Naive thymus-derived CD4-positive, alpha-beta T cell (primary cell): ENCODE data around the gene PKHD1. TPM values are rescaled to one million over a fixed set of nuclear protein-coding genes. Genes with fewer than 3 reads are reported as not detected.

Experiments used
- ATAC-seq: fragments of 150-1000 bp; cut with Tn5 transposase; 2 replicates; pipeline ENCODE4 v1.10.0; 2021; ENCODE audit warnings: mild to moderate bottlenecking, moderate library complexity
- CTCF ChIA-PET: fragments of 350-600 bp; sonication (Branson Sonifier 250); formaldehyde crosslinking; loops from one replicate; lab custom pipeline; 2021; ENCODE audit warnings: antibody characterized with exemption; lab: Charles Lee
- POLR2A ChIA-PET: fragments of 350-600 bp; sonication (Branson Sonifier 250); formaldehyde crosslinking; loops from one replicate; lab custom pipeline; 2021; ENCODE audit warnings: antibody characterized with exemption, inconsistent platforms; lab: Charles Lee
- DNase-seq, 9 donors: peaks; one replicate each; pipeline versions ENCODE4 v3.0.0 to v3.0.0-alpha.2; 2020 to 2022; ENCODE audit warnings: mixed read lengths in 1 of 9
- H3K27ac ChIP-seq: one replicate; pipeline ENCODE4 v1.7.0; 2013; ENCODE audit warnings: mild to moderate bottlenecking, low read depth, low read length, moderate library complexity
- H3K27me3 ChIP-seq, 2 donors: one replicate each; pipeline ENCODE4 v1.7.0; 2013; ENCODE audit warnings: low read length in 2 of 2, mild to moderate bottlenecking in 2 of 2, moderate library complexity in 2 of 2; ENCODE audit not compliant: control insufficient read depth in 2 of 2, insufficient read depth in 2 of 2
- H3K36me3 ChIP-seq, 3 experiments: 1 replicate in 2 of 3; 2 replicates in 1 of 3; pipeline ENCODE4 v1.7.0; 2013; ENCODE audit warnings: low read length in 3 of 3, mild to moderate bottlenecking in 3 of 3, moderate library complexity in 1 of 3; ENCODE audit not compliant: insufficient read depth in 3 of 3, control insufficient read depth in 2 of 3
- H3K4me1 ChIP-seq, 2 donors: one replicate each; pipeline ENCODE4 v1.7.0; 2013; ENCODE audit warnings: low read length in 2 of 2, mild to moderate bottlenecking in 2 of 2, moderate library complexity in 1 of 2; ENCODE audit not compliant: control insufficient read depth in 2 of 2, insufficient read depth in 2 of 2
- H3K4me3 ChIP-seq: 2 replicates; pipeline ENCODE4 v1.7.0; 2013; ENCODE audit warnings: mild to moderate bottlenecking, low read length
- H3K9me3 ChIP-seq, 3 experiments: 1 replicate in 2 of 3; 2 replicates in 1 of 3; pipeline ENCODE4 v1.7.0; 2013; ENCODE audit warnings: low read length in 3 of 3; ENCODE audit not compliant: control insufficient read depth in 2 of 3
- H3K27ac Mint-ChIP-seq, 9 donors: one replicate each; pipeline ENCODE4 v1.8.0; 2020 to 2022; ENCODE audit warnings: mixed read lengths in 9 of 9, mild to moderate bottlenecking in 8 of 9, moderate library complexity in 5 of 9, inconsistent platforms in 2 of 9
- H3K27me3 Mint-ChIP-seq, 5 donors: one replicate each; pipeline ENCODE4 v1.8.0; 2021 to 2022; ENCODE audit warnings: mixed read lengths in 5 of 5, mild to moderate bottlenecking in 1 of 5
- H3K36me3 Mint-ChIP-seq, 5 donors: one replicate each; pipeline ENCODE4 v1.8.0; 2020 to 2022; ENCODE audit warnings: mixed read lengths in 5 of 5, mild to moderate bottlenecking in 3 of 5, inconsistent platforms in 1 of 5
- H3K4me1 Mint-ChIP-seq, 7 donors: one replicate each; pipeline ENCODE4 v1.8.0; 2020 to 2022; ENCODE audit warnings: mixed read lengths in 7 of 7, mild to moderate bottlenecking in 3 of 7, inconsistent platforms in 1 of 7
- H3K4me3 Mint-ChIP-seq, 10 donors: one replicate each; pipeline ENCODE4 v1.8.0; 2020 to 2022; ENCODE audit warnings: mild to moderate bottlenecking in 10 of 10, mixed read lengths in 10 of 10, moderate library complexity in 6 of 10, inconsistent platforms in 2 of 10
- H3K9me3 Mint-ChIP-seq, 11 donors: one replicate each; pipeline ENCODE4 v1.8.0; 2020 to 2022; ENCODE audit warnings: mixed read lengths in 11 of 11, mild to moderate bottlenecking in 4 of 11, inconsistent platforms in 1 of 11, moderate library complexity in 1 of 11
- intact Hi-C, 2 donors: fragments of 100-400 bp; cut with micrococcal nuclease; formaldehyde crosslinking; loops; one replicate each; pipeline ENCODE4 v1.15.1; 2023
- polyA plus RNA-seq, 2 donors: library from polyadenylated mRNA; unstranded; fragments of 300-500 nt; fragmentation: Illumina TruSeq; gene quantifications; one replicate each; pipeline ENCODE4 v1.2.3, GENCODE V29; 2021
- total RNA-seq, 6 experiments: library from RNA in 5 of 6; stranded (reverse) in 5 of 6; gene quantifications; 1 replicate in 5 of 6; 2 replicates in 1 of 6; pipeline ENCODE4 v1.2.3 and lab custom pipeline; 2021 to 2026

Gene PKHD1
- total and polyA plus RNA-seq, 7 experiments from 2014 or later = not detected

- POLR2A ChIA-PET = no interaction called here
- no peaks in the 10 kb centered on the region for H3K36me3 Mint-ChIP-seq
- H3K9me3 Mint-ChIP-seq = peaks cover 0 to 1% (median 0%) of the 10 kb centered on the region in 11 donors
These were observed 244.5 kb downstream of the PKHD1 start for GRCh38 chr6:51842804-51843378.

GRCh38 chr6:51842061-51842803, 245.2 kb downstream of the PKHD1 start:
- Mint-ChIP-seq H3K4me3 (no peak overlapping the region), H3K36me3 (no peaks in the 10 kb centered on the region), H3K27ac (no peak overlapping the region), H3K27me3 (peaks cover 0 to 7% (median 3%) of the 10 kb centered on the region in 5 donors), H3K4me1 (no peaks in the 10 kb centered on the region), H3K9me3 (peaks cover 0 to 1% (median 0%) of the 10 kb centered on the region in 11 donors)
- H3K27me3 ChIP-seq = no peaks in the 10 kb centered on the region
- H3K27ac ChIP-seq = no peak overlapping the region
- CTCF ChIA-PET = no interaction called here
- intact Hi-C loops = no loop called here
- H3K9me3 ChIP-seq = no peaks in the 10 kb centered on the region
- H3K4me3 ChIP-seq = no peak overlapping the region
- no peaks in the 10 kb centered on the region for H3K4me1 ChIP-seq
- no peaks in the 10 kb centered on the region for H3K36me3 ChIP-seq
- POLR2A ChIA-PET = no interaction called here
- ATAC-seq (no peak), DNase-seq (no peak)

More at GRCh38 chr6:51842804-51843378, 244.5 kb downstream of the PKHD1 start:
- H3K9me3 ChIP-seq = no peaks in the 10 kb centered on the region
- no peak overlapping the region for H3K27ac ChIP-seq
- Mint-ChIP-seq H3K4me3 (no peak overlapping the region), H3K27me3 (peaks cover 0 to 7% (median 3%) of the 10 kb centered on the region in 5 donors), H3K4me1 (no peaks in the 10 kb centered on the region), H3K27ac (no peak overlapping the region)
- no peaks in the 10 kb centered on the region for H3K36me3 ChIP-seq
- intact Hi-C loops = no loop called here
- DNase-seq = no peak
- H3K27me3 ChIP-seq = no peaks in the 10 kb centered on the region
- ATAC-seq = no peak
- H3K4me3 ChIP-seq = no peak overlapping the region
- CTCF ChIA-PET = no interaction called here
- H3K4me1 ChIP-seq = no peaks in the 10 kb centered on the region

- H3K36me3 Mint-ChIP-seq = no peaks in the 10 kb centered on the region
- no peak for DNase-seq
- no peaks in the 10 kb centered on the region for H3K9me3 ChIP-seq
- ATAC-seq = no peak
- H3K27ac Mint-ChIP-seq = no peak overlapping the region
- no peak overlapping the region for H3K4me3 Mint-ChIP-seq
- H3K27me3 Mint-ChIP-seq = peaks cover 0 to 7% (median 3%) of the 10 kb centered on the region in 5 donors
- no peak overlapping the region for H3K4me3 ChIP-seq
- H3K4me1 Mint-ChIP-seq = no peaks in the 10 kb centered on the region
- H3K36me3 ChIP-seq = no peaks in the 10 kb centered on the region
- H3K27ac ChIP-seq = no peak overlapping the region
- intact Hi-C loops = no loop called here
- POLR2A ChIA-PET = no interaction called here
- H3K9me3 Mint-ChIP-seq = peaks cover 0 to 1% (median 0%) of the 10 kb centered on the region in 11 donors
- H3K27me3 ChIP-seq = no peaks in the 10 kb centered on the region
- no peaks in the 10 kb centered on the region for H3K4me1 ChIP-seq
- CTCF ChIA-PET = no interaction called here
These were observed 245.8 kb downstream of the PKHD1 start for GRCh38 chr6:51841626-51842025.

- H3K27ac Mint-ChIP-seq = no peak overlapping the region
- H3K27ac ChIP-seq = no peak overlapping the region
- H3K27me3 Mint-ChIP-seq = peaks cover 0 to 8% (median 3%) of the 10 kb centered on the region in 5 donors
- H3K9me3 ChIP-seq = no peaks in the 10 kb centered on the region
- H3K9me3 Mint-ChIP-seq = peaks cover 0 to 1% (median 0%) of the 10 kb centered on the region in 11 donors
- no peak overlapping the region for H3K4me3 ChIP-seq
- POLR2A ChIA-PET = no interaction called here
- intact Hi-C loops = no loop called here
- H3K4me3 Mint-ChIP-seq = no peak overlapping the region
- no peak for ATAC-seq
- no peaks in the 10 kb centered on the region for H3K4me1 Mint-ChIP-seq
- no peak for DNase-seq
- H3K36me3 Mint-ChIP-seq = no peaks in the 10 kb centered on the region
- no peaks in the 10 kb centered on the region for H3K4me1 ChIP-seq
- no peaks in the 10 kb centered on the region for H3K27me3 ChIP-seq
- CTCF ChIA-PET = no interaction called here
- no peaks in the 10 kb centered on the region for H3K36me3 ChIP-seq
These were observed 247.6 kb downstream of the PKHD1 start for GRCh38 chr6:51839726-51840374.

- no peaks in the 10 kb centered on the region for H3K36me3 ChIP-seq
- H3K27me3 Mint-ChIP-seq = peaks cover 0 to 24% (median 5%) of the 10 kb centered on the region in 5 donors
- ATAC-seq (no peak), DNase-seq (no peak)
- H3K9me3 ChIP-seq = no peaks in the 10 kb centered on the region
- H3K4me3 ChIP-seq = no peak overlapping the region
- H3K27me3 ChIP-seq = no peaks in the 10 kb centered on the region
- H3K4me1 ChIP-seq = no peaks in the 10 kb centered on the region
- H3K4me1 Mint-ChIP-seq = no peaks in the 10 kb centered on the region
- no peak overlapping the region for H3K4me3 Mint-ChIP-seq
- intact Hi-C loops = no loop called here
- no peak overlapping the region for H3K27ac Mint-ChIP-seq
- peaks cover 0 to 3% (median 0%) of the 10 kb centered on the region in 11 donors for H3K9me3 Mint-ChIP-seq
- H3K36me3 Mint-ChIP-seq = no peaks in the 10 kb centered on the region
- ChIA-PET CTCF (no interaction called here), POLR2A (no interaction called here)
- H3K27ac ChIP-seq = no peak overlapping the region
These were observed 256.7 kb downstream of the PKHD1 start for GRCh38 chr6:51830666-51831065.

- Histone ChIP-seq H3K9me3 (no peaks in the 10 kb centered on the region), H3K27me3 (no peaks in the 10 kb centered on the region), H3K4me1 (no peaks in the 10 kb centered on the region), H3K4me3 (no peak overlapping the region), H3K36me3 (no peaks in the 10 kb centered on the region), H3K27ac (no peak overlapping the region)
- H3K4me1 Mint-ChIP-seq = no peaks in the 10 kb centered on the region
- intact Hi-C loops = no loop called here
- ATAC-seq (no peak), DNase-seq (no peak)
- no peak overlapping the region for H3K4me3 Mint-ChIP-seq
- POLR2A ChIA-PET = no interaction called here
- H3K27me3 Mint-ChIP-seq = peaks cover 0 to 27% (median 5%) of the 10 kb centered on the region in 5 donors
- H3K27ac Mint-ChIP-seq = no peak overlapping the region
- no peaks in the 10 kb centered on the region for H3K9me3 Mint-ChIP-seq
- no peaks in the 10 kb centered on the region for H3K36me3 Mint-ChIP-seq
- CTCF ChIA-PET = no interaction called here
These were observed 259.8 kb downstream of the PKHD1 start for GRCh38 chr6:51827580-51827979.
